ENCODE measurements around the gene DPH7.

- TF ChIP-seq POLR2A (IDR thresholded peaks at IDR 0.05; ENCODE audit: low read length) (no peak), GATA1 (IDR thresholded peaks at IDR 0.05; ENCODE audit: low read depth, low read length) (no peak)
Observed at GRCh38 chr9:137626464-137626863, 47.7 kb upstream of the DPH7 start.

All from erythroblast (primary cell).